ENCODE data around the gene TSPAN9.
A peak's percentile ranks its signal among the peaks of the same experiment; 100 is the strongest.

Gene TSPAN9

GRCh38 chr12:3283137-3283680 is 206.0 kb downstream of the TSPAN9 start:
- DNase-seq = no peak

- DNase-seq = no peak
Measured at GRCh38 chr12:3284405-3284804, 207.2 kb downstream of the TSPAN9 start.

GRCh38 chr12:3285570-3285969 is 208.4 kb downstream of the TSPAN9 start:
- DNase-seq = no peak

- no peak for DNase-seq
Measured at GRCh38 chr12:3288690-3289089, 211.5 kb downstream of the TSPAN9 start.

GRCh38 chr12:3289702-3290101 is 212.5 kb downstream of the TSPAN9 start:
- DNase-seq = no peak

GRCh38 chr12:3291939-3292338 is 214.8 kb downstream of the TSPAN9 start:
- DNase-seq = no peak

GRCh38 chr12:3292677-3293412 is 215.7 kb downstream of the TSPAN9 start:
- DNase-seq = no peak

- DNase-seq = no peak
Measured at GRCh38 chr12:3293446-3294161, 216.4 kb downstream of the TSPAN9 start.

GRCh38 chr12:3294481-3294911 is 217.3 kb downstream of the TSPAN9 start:
- DNase-seq = no peak

GRCh38 chr12:3295225-3295624 is 218.0 kb downstream of the TSPAN9 start:
- no peak for DNase-seq

- DNase-seq = no peak
Measured at GRCh38 chr12:3295646-3296408, 218.6 kb downstream of the TSPAN9 start.

GRCh38 chr12:3296409-3296701 is 219.2 kb downstream of the TSPAN9 start:
- DNase-seq = no peak

- DNase-seq = no peak
Measured at GRCh38 chr12:3298603-3299002, 221.4 kb downstream of the TSPAN9 start.

- DNase-seq = peak; percentile 67 to 72
Measured at GRCh38 chr12:3299929-3300832, 223.0 kb downstream of the TSPAN9 start.

- DNase-seq = no peak
Measured at GRCh38 chr12:3300833-3301401, 223.7 kb downstream of the TSPAN9 start.

- DNase-seq = no peak
Measured at GRCh38 chr12:3302401-3303041, 225.3 kb downstream of the TSPAN9 start.

GRCh38 chr12:3303410-3304136 is 226.4 kb downstream of the TSPAN9 start:
- DNase-seq = no peak

- DNase-seq = no peak
Measured at GRCh38 chr12:3304436-3305165, 227.4 kb downstream of the TSPAN9 start.

GRCh38 chr12:3305464-3305863 is 228.3 kb downstream of the TSPAN9 start:
- DNase-seq = no peak
